GM19372 (cell line): ENCODE results near the gene IL17D.
"Not testable (repeated sequence)": the region's sequence is repeated elsewhere in the genome, so short reads cannot be mapped to it uniquely, and the experiment has no call there.

Experiments
- ATAC-seq: cut with Tn5 transposase; IDR thresholded peaks from one replicate; pipeline ENCODE4 v1.9.1; 2021; ENCODE audit warnings: mild to moderate bottlenecking, low read depth, moderate library complexity; ENCODE audit not compliant: unreplicated experiment

IL17D gene

GRCh38 chr13:20702915-20703779 lies at the start of gene IL17D:
IL17D (plus strand) TSS chr13:20703699; CDS start chr13:20704002, 303 bp downstream.
- ATAC-seq, result peak; percentile 33

GRCh38 chr13:20654156-20654555 lies 49.3 kb upstream of the IL17D start:
- no peak for ATAC-seq

- ATAC-seq, result no peak
Measured at GRCh38 chr13:20658451-20659040, 45.0 kb upstream of the IL17D start.

GRCh38 chr13:20664351-20664750 lies 39.1 kb upstream of the IL17D start:
- ATAC-seq, result no peak

GRCh38 chr13:20666948-20667347 lies 36.6 kb upstream of the IL17D start:
- ATAC-seq, result no peak

GRCh38 chr13:20667857-20668437 lies 35.6 kb upstream of the IL17D start:
- ATAC-seq, result no peak

- no peak for ATAC-seq
Measured at GRCh38 chr13:20669162-20669561, 34.3 kb upstream of the IL17D start.

GRCh38 chr13:20671789-20672188 lies 31.7 kb upstream of the IL17D start:
- no peak for ATAC-seq

GRCh38 chr13:20672772-20673171 lies 30.7 kb upstream of the IL17D start:
- ATAC-seq, result no peak

GRCh38 chr13:20673715-20674114 lies 29.8 kb upstream of the IL17D start:
- no peak for ATAC-seq

GRCh38 chr13:20676213-20676612 lies 27.3 kb upstream of the IL17D start:
- no peak for ATAC-seq

GRCh38 chr13:20678606-20679005 lies 24.9 kb upstream of the IL17D start:
- not testable (repeated sequence) for ATAC-seq

- ATAC-seq, result no peak
Measured at GRCh38 chr13:20679879-20680278, 23.6 kb upstream of the IL17D start.

- ATAC-seq, result no peak
Measured at GRCh38 chr13:20680416-20681080, 23.0 kb upstream of the IL17D start.

- not testable (repeated sequence) for ATAC-seq
Measured at GRCh38 chr13:20681481-20681880, 22.0 kb upstream of the IL17D start.

- no peak for ATAC-seq
Measured at GRCh38 chr13:20682061-20682460, 21.4 kb upstream of the IL17D start.

- ATAC-seq, result no peak
Measured at GRCh38 chr13:20684041-20684440, 19.5 kb upstream of the IL17D start.

GRCh38 chr13:20684546-20684945 lies 19.0 kb upstream of the IL17D start:
- no peak for ATAC-seq

- no peak for ATAC-seq
Measured at GRCh38 chr13:20685092-20685491, 18.4 kb upstream of the IL17D start.

- no peak for ATAC-seq
Measured at GRCh38 chr13:20686167-20686566, 17.3 kb upstream of the IL17D start.
